B cell (primary cell): Measurements from ENCODE around the gene C18orf63.

Experiments
- EZH2 ChIP-seq: IDR thresholded peaks from 2 replicates; pipeline ENCODE4 v1.6.1; 2012; ENCODE audit warnings: borderline replicate concordance, low read depth, mild to moderate bottlenecking, moderate library complexity, low read length; ENCODE audit not compliant: insufficient read depth, poor library complexity, severe bottlenecking
- TF ChIP-seq, protein P1 (sequence below): fragments of 200-600 bp; IDR thresholded peaks from one replicate; pipeline ENCODE4 v1.8.0; 2022; ENCODE audit warnings: antibody characterized with exemption, mild to moderate bottlenecking

- TF ChIP-seq, protein P1, sequence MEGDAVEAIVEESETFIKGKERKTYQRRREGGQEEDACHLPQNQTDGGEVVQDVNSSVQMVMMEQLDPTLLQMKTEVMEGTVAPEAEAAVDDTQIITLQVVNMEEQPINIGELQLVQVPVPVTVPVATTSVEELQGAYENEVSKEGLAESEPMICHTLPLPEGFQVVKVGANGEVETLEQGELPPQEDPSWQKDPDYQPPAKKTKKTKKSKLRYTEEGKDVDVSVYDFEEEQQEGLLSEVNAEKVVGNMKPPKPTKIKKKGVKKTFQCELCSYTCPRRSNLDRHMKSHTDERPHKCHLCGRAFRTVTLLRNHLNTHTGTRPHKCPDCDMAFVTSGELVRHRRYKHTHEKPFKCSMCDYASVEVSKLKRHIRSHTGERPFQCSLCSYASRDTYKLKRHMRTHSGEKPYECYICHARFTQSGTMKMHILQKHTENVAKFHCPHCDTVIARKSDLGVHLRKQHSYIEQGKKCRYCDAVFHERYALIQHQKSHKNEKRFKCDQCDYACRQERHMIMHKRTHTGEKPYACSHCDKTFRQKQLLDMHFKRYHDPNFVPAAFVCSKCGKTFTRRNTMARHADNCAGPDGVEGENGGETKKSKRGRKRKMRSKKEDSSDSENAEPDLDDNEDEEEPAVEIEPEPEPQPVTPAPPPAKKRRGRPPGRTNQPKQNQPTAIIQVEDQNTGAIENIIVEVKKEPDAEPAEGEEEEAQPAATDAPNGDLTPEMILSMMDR = no peak
- TF ChIP-seq EZH2 = no peak
Observed at GRCh38 chr18:74268933-74269620, 46.6 kb upstream of the C18orf63 start.
